Tibial nerve (tissue), 3 donors: ENCODE measurements around the gene TEKT3.

Experiments used
- EP300 ChIP-seq, 2 donors: sonication (generic); formaldehyde crosslinking; IDR thresholded peaks; one replicate each; pipeline ENCODE4 v1.6.1; 2017; ENCODE audit warnings: antibody characterized with exemption in 2 of 2, mild to moderate bottlenecking in 1 of 2
- POLR2A ChIP-seq, 2 donors: fragments of 450-650 bp; IDR thresholded peaks; one replicate each; pipeline ENCODE4 v1.6.1; 2017; ENCODE audit warnings: antibody characterized with exemption in 2 of 2, mild to moderate bottlenecking in 2 of 2, moderate library complexity in 2 of 2

DNA sequence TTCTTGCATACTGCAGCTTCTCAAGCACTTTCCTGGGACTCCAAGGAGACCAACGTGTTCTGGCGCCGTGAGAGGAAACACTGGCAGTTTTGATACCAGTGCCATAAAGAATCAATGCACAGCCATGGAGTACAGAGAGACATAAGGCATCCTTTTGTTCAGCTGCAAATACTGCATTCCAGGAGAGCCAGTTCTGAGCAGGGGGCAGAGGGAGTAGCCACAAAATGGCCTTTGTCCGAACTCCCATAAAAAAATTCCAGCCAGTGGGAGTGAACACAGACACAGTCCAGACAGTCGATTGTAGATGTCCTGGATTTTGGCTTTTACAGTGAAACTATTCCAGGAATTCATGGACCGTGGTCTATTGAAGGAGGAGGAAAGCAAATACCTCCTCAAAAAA lies 36.2 kb upstream of the TEKT3 start:
- peak in 1 of 2 donors; percentile 90 for TF ChIP-seq EP300 (IDR thresholded peaks at IDR 0.05)
- peak in 1 of 2 donors; percentile 6 for TF ChIP-seq POLR2A (IDR thresholded peaks at IDR 0.05)
